HG03175 (cell line): ENCODE data around the gene ZNF790.
"Not testable (repeated sequence)": the region's sequence is repeated elsewhere in the genome, so short reads cannot be mapped to it uniquely, and the experiment has no call there.

Experiments
- ATAC-seq: cut with Tn5 transposase; IDR thresholded peaks from one replicate; pipeline ENCODE4 v1.9.1; 2021; ENCODE audit warnings: mild to moderate bottlenecking, moderate library complexity; ENCODE audit not compliant: unreplicated experiment

The ZNF790 gene

DNA sequence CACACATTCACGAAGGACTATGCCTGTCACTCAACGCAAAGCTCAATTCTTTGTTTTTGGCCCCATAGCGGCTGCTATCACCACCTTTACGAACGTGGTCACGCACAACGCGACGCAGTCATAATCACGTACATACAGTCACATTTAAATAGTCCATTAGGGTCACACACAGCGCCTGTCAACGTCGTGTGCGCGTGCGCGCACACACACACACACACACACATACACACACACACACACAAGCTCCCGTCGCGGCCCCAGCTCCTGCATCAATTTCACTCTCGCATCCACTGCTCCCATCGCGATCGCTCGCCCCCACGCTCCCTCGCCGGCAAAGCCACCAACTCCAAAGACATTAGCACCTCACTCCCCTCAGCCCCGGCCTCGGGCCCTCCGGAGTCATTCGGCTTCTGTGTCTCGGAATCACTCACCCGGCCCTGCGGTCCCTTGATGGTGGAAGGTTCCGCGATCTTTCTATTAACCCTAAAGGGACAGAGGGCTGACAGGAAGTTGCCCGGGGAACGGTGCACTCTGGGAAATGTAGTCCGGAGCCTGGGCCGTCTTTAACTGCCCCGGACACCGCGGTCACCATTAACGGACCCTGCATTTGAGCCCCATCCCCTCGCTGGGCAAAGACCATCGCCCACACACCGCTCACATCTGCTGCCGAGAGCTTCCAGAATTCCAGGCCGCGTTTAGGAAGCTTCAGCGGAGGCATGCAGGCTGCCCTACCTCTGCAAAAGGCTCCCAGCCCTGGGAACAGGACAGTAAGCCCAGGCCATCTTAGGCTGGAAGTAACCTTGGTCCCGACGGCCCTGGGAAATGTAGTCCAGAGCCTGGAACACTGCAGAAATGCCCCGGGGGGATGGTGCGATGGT, at the start of gene ZNF790:
TSS of gene ZNF790 (minus strand) at position 482 of the 878 bp plus-strand sequence. CDS start 12,768 bp downstream, outside the sequence.
- peak; percentile 97 for ATAC-seq

DNA sequence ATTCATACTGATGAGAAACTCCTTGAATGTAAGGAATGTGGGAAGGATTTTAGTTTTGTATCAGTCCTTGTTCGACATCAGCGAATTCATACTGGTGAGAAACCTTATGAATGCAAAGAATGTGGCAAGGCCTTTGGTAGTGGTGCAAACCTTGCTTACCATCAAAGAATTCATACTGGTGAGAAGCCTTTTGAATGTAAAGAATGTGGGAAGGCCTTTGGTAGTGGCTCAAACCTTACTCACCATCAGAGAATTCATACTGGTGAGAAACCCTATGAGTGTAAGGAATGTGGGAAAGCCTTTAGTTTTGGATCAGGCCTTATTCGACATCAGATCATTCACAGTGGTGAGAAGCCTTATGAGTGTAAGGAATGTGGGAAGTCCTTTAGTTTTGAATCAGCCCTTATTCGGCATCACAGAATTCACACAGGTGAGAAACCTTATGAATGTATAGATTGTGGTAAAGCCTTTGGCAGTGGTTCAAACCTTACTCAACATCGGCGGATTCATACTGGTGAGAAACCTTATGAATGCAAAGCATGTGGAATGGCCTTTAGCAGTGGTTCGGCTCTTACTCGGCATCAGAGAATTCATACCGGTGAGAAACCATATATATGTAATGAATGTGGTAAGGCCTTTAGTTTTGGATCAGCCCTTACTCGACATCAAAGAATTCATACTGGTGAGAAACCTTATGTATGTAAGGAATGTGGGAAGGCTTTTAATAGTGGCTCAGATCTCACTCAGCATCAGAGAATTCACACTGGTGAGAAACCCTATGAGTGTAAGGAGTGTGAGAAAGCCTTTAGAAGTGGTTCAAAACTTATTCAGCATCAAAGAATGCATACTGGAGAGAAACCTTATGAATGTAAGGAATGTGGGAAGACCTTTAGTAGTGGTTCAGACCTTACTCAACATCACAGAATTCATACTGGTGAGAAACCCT, 39.1 kb upstream of the ZNF790 start:
- ATAC-seq = no peak

DNA sequence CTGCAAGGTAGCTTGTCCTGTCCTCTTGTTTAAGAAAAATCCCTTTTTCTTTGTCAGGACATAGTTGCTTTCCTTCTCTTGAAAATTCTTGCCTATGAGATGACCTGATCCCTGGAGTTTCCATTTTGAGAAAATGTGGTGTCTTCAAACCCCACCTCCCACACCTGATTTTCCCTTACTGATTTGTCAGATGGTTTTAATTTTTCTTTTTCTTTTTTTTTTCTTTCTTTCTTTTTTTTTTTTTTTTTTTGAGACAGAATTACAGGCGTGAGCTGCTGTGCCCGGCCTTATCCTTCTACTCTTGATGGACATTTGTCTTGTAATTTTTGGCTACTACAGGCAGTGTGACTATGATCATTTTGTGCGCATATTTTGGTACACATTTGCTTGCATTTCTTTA, 13.7 kb upstream of the ZNF790 start:
- no peak for ATAC-seq

DNA sequence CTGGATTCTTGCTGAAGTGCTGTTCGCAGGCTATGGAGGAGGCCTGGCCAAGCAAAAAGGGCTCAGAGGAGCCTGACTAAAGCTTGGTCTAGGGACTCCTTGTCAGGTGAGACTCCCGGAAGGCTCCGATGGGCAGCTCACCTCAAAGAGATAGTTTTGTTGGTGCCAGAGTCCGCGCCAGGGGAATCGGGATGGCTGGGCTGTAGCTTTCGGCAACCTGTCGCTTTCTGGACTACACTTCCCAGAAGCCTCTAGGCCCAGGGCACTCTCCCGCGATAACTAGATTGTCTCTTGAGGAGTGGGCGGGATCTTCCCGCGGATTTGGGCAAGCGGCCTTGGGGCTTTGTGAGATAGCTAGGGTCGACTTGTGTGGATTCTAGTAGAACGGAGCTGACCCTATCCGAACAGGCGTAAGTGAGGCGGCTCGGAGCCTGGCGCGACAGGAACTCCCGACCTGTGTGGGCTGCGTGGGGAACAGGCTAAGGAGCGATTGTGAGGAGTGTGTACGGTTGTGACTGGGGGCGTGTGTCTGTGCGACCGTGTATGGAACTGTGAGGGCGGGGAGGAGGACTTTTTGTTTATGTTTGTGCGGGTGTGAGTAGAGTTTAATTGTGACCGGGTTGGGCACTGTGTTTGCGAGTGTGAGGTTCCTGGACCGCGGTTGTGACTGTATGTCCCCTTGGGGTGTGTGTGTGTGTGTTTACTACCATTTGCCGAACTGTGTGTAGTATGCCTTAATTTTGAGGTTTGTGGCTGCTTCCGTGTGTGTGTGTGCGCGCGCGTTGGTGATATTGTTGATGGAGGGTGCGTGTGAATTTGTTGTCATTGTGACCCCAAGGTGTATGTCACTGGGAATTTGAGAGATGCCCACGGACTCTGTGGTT, 12.6 kb upstream of the ZNF790 start, which contains the start of gene ZNF345:
TSS of gene ZNF345 (plus strand) at position 318 of the 884 bp plus-strand sequence. CDS start 25,955 bp downstream, outside the sequence.
- ATAC-seq = peak; percentile 77

DNA sequence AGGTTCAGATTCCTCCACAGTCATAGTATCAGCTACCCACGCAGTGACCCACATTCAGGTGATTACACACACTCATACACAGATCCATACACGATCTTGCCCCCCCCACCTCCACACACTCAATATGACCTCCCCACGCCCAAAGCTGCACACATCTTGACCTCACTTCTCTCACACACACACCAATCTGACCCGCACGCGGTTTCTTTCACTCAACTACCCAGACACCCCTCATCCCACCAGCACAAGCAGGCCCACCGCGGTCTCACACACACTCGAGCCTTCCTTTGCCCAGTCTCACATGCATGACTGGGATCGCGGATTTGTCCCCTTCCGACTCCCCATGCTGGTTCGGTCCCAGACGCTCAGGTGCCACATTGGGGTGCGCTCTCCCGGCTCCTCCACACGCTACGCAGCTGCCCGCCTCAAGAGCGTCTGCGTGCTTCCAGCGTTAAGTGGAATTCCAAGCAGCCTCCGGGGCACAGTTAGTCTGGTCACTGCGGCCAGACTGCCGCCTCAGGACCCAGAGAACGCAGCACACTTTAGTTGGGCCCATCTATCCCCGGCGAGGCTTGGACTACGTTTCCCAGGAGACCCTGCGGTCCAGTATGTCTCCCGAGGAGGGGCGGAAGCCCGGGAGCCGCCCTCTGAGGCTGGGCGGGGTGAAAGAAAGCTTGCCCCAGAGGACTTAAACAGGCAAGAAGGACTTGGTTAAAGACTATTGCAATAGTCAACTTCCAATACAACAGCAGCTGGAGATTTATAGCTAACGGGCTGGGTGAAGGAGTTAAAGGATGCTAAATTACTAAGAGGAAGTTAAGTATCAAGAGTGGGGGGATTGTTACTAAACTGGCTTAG, 11.7 kb upstream of the ZNF790 start:
- peak; percentile 87 for ATAC-seq

DNA sequence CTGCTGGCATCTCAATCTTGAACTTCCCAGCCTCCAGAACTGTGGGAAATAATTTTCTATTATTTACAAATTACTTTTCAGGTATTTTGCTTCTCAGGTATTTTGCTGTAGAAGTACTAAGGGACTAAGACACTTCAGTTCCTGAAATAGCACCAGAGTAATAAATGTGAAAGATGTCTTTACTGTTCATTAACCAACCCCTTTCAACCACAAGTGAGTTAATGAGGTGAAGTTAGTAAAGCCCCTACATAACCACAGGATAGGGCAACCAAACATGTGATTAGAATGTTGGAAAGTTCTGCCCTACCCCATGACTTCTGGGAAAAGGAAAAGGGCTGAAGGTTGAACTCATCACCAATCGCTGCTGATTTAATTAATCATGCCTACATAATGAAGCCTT, 9.8 kb upstream of the ZNF790 start:
- ATAC-seq = no peak

DNA sequence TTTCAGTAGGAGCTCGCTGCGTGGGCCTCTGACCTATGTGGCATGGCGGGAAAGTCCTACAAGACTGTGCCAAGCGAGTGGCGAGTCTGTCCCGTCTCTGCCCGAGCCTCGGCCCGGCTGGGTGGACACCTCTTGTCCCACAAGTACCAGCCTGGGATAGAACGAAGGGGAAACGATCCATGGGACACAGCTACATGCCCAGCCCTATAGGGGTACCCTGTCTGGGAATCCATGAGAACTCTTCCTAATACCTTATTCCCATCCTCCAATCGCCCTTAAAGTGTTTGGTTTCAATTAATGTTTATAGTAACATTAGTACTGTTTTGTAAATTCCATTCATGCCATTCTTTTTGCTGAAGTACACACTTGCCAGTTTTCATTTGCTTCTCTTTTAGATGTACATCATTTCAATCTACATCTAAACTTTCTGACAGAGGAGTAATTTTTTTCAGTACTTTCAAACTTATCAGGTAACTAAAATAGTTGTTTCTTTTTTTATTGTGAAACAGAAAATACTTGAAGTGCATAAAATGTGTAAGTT, 667 bp upstream of the ZNF790 start:
- no peak for ATAC-seq

DNA sequence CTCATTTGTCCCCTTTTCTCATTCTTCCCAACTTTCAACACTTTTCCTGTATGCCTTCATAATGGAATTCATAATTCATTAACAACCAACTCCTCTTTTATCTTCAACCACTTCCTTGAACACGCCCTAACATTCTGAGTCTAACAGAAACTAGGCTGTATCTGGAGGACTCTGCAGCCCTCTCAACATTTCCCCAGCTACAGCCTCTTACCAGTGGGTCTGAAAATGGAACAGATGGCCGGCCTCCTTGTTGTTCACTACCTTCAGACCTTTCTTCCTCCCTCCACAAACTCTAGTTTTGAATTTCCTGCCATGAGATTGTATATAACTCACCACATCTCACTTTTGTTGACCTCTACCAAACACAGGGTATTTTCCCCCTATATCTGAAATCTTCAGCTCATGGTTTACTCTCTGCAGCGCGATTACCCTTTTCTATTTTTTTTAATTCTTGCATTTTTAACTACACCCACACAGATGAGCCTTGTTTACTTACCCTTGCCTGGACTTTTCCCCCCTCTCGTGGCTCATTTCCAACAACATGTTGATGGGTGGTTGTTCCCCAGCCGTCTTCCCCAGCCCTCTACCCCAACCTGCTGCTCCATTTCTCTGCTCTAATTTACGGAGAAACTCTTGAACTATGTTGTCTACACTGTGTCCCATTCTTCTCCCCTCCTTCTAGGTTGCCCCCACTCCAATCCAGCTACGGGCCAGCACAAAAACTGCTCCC, 846 bp downstream of the ZNF790 start:
- no peak for ATAC-seq

DNA sequence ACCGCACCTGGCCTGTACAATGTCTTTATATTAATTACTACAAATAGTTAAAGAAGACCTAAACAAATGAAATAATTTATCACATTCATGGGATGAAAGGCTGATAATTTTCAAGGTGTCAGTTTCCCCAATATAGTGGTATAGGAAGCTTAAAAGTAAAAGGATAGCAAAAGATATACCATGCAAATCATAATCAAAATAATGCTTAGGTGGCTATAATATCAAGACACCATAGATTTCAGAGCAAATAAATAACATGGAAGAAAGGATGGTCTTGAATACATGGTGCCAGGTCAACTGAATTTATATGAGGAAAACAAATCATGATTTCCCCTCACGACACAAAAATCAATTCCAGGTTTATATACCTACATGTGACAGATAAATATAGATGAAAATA, 4.8 kb downstream of the ZNF790 start:
- no peak for ATAC-seq

DNA sequence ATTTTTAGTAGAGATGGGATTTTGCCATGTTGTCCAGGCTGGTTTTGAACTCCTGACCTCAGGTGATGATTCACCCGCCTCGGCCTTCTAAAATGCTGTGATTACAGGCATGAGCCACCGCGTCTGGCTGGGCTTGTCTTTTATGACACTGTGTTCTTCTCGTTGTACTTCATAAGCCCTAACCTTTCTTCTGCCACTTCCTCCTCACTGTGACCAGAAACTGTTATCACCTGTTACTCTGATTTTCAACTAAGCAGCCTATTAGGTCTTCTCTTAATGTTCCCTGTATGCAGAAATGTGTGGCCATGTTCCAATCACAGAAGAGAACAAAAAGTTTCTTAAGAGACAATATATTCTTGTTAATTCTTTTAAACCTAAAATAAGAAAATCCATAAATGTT, 16.4 kb downstream of the ZNF790 start:
- ATAC-seq = no peak

DNA sequence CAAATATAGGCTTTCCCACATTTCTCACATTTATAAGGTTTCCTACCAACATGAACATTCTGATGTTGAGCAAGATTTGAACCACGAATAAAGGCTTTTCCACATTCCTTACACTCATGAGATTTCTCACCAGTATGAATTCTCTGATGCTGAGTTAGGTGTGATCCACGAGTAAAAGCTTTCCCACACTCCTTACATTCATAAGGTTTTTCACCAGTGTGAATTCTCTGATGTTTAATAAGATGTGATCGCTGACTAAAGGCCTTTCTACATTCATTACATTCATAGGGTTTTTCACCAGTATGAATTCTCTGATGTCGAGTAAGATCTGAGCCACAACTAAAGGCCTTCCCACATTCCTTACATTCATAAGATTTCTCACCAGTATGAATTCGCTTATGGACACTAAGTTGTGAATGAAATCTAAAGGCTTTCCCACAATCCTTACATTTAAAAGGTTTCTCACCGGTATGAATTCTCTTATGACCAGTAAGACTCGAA, 19.0 kb downstream of the ZNF790 start:
- ATAC-seq = no peak

DNA sequence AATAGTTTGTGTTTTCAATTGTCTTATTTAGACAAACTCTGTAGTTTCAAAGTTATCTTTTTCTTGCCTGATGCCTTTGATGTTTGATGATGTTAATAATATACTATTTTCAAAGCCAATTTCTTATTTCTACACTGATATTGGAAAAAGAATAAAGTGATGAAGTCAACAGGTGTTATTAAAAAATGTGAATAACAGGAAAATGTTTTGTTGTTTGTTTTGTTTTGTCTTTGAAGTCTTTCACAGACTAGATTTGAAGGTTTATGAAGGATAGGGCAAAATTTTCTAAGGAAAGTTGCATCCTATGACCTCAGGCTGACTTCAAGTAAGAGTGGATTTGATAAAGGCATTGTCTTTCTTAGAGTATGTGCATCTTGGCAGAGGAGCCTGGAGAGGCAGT, 31.2 kb downstream of the ZNF790 start:
- ATAC-seq = no peak

DNA sequence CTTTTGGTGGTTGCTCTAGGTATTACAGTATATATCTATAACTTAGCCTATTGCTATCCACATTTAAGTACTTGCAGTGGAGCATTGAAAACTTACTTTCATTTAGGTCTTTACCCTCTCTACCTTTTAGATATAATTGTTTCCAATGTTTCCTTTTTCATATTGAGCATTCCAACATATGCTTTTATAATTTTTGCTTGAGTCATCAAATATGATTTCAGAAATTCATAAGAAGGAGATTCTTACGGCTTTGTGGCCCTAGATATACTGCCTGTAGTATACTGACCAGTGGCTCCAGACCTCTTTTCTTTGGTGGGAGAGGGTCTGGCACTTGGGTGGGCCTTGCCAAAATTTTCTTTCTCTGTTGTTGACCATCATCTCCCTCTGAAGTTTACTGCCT, 32.8 kb downstream of the ZNF790 start:
- no peak for ATAC-seq

DNA sequence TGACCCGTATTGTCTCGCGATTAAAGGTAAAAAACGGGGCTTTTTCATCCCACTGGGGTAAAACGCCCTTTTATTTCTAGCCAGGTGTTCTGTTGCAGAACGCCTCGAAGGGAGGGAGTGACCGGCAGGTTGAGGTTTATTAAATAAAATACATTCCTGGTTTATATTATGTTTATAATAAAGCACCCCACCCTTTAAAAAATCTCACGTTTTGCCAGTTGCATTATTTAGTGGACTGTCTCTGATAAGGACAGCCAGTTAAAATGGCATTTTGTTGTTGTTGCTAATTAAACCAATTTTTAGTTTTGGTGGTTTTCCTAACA, 40.4 kb downstream of the ZNF790 start:
- no peak for ATAC-seq

DNA sequence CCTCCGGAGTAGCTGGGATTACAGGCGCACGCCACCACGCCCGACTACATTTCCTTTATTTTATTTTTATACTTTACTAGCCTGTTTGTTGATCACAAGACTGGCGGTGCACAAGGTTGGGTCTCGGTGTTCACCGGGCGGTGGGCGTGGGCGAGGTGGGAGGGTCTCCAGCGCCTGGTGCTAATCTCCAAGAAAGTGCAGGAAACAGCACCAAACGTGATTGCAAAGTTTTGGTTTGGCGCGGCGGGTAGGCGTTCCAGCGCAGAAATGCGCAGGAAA, 41.5 kb downstream of the ZNF790 start:
- ATAC-seq = no peak

DNA sequence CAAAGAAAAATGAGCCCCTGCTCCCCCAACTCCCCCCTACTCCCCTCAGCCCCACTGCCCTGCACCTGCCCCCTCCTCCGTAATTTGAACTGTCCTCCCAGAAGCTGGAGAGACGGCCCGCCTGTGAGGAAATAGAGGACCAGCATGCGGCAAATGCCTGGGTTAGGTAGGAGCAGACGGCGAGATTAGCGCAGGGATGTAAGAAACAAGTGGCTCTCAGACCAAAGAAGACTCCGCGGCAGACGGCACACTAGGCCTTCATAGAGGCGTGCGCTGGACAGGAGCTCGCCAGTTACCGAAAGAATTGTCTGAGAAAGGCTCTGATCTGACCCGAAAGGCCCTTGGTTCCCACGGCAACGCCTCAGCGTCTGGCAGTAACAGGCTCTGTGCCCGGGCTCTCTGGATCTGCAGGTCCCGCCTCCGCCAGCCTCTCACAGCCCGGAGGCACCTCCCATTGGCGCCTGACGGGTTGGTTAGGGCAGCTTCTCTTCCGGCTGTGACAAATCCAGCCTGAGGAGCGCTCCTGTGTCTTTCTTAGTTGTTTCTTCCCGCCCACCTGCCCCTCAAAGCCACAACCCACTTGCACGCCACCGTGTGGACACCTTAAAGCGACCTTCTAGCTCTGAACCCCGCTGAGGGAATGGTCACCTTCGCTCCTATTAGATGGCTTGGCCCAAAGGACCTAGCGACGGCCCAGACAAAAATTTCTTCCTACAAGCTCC, 46.6 kb downstream of the ZNF790 start:
- ATAC-seq = not testable (repeated sequence)

DNA sequence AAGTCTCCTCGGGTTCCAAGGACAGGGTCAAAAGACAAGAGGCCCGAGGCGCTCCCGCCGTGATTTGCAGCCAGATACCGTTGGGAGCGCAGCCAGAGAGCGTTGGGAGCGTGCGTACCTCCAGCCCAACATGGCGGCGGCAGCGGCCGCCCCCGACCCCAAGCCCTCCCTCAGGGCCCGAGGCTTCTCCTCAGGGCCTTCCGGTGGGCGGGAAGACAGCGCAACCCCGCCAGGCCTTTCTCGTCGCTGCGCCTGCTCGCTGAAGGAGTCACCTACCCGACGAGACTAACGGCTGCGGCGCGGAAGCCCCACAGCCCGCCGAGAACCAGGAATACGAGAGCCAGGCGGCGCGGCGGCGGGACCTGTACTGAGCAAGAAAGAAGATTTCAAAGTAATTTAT, 62.4 kb downstream of the ZNF790 start:
- no peak for ATAC-seq

DNA sequence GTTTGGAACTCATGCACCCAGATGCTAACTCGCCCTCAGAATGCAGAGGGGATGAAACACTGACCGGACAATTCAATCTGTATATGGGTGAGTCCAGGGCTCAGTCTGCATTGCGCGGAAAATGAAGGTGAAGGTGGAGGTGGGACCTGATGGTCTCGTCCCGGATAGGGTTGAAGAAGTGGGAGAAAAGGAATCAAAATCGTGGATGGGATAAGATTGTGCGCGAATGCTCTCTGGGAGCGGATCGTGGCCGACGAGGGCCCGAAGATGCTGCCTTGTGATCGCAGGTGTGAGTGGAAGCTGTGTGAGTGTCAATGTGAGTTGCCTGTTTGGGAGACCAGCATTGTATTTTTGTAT, 65.0 kb downstream of the ZNF790 start:
- no peak for ATAC-seq
